Measurements from ENCODE around the gene NECAB3.

NECAB3 gene

DNA sequence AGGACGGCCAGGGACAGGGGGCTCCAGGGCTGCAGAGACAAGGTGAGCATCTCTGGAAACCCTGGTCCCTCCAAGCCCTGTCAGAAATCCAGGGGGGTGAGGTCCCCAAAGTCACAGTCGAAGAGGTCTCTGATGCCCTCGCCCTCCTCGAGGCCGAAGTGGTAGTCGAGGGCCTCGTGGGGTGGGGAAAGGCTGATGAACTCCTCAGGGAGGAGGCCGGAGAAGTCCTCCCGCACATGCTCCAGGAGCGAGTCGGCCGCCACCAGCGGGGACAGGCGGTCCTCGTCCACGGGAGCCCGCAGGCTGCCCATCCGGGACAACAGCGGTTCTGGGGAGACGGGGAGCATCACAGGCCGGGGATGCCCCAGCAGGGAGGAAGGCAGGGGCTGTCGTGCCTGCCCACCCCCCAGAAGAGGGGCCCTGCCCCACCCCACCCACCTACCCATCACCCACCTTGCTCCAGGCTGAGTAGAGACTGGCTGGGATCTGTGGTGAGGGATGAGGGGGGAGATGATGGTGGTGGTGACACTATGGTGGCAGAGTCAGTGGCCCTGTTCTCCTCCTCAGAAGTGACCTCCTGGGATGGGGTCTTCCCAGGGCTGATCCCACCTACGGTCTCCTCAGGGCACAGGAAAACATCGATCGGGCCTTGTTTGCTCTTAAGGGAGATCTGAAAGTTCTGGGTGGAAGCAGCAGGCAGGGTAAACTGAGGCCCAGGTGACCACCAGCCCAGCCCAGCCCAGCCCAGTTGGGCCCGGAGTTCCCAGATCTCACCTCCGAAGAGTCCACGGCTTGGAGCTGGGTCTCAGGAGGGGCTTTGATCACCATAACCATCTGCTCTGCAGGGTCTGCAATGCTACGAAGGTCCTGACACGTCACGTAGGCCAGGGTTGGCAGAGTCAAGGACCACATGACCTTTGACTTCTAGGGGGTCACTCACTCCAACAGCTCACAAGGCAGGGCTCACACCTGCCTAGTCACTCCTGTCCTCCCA, 2.7 kb upstream of the NECAB3 start:
- no peak for DNase-seq

DNA sequence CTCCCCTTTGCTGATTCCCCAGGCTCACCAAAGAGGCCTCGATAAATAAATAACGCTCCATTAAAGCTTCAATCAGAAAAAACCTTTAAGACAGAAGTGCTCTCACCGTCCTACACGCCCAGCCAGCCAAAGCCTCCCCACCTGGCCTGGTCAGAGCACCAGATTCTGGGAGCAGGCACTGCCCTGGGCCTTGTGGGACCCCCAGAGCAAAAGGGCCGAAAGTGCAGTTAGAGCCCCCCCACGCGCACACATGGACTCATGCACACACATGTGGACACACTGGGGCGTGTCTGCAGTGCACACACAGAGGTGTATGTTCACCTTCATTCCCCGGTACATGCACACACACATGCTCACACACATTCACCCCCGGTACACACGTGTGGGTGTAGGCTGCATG, 1.9 kb upstream of the NECAB3 start:
- no peak for DNase-seq

DNA sequence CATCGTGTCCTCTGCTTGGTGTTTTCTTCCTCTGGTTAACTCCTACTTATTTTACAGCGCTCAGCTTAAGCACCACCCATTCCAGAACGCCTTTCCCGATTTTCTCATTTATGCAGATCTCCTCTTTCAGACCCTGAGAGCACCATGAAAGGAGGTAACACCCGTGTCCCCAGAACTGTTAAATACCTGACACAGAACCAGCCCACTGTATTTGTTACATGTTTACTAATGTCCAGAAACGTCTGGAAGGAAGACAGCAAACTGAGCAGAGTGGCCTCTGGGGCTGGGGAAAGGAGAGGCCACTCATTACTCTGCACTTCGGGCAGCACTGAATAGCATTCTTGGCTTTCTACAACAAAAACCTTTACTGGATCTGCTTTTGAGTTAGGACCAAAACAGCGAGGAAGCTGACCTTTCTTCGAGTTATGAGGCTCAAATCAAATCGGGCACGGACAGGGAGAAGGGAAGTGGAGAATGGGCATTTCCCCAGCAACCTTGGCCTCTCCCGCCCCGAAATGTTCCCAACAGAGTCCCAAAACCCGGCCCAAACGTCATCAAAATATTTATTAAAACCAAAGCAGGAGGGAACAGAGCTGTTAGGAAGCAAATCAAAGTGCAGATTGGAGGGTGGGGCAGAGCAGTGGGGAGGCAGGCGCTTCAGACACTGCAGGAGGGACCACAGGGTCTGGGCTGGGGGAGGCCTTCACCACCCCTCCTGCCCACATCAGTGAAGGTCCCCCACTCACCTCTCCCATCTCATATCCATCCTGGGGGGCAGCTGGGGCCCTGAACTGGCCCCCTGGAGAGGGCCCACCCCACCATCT, 1.1 kb upstream of the NECAB3 start:
- DNase-seq: no peak

DNA sequence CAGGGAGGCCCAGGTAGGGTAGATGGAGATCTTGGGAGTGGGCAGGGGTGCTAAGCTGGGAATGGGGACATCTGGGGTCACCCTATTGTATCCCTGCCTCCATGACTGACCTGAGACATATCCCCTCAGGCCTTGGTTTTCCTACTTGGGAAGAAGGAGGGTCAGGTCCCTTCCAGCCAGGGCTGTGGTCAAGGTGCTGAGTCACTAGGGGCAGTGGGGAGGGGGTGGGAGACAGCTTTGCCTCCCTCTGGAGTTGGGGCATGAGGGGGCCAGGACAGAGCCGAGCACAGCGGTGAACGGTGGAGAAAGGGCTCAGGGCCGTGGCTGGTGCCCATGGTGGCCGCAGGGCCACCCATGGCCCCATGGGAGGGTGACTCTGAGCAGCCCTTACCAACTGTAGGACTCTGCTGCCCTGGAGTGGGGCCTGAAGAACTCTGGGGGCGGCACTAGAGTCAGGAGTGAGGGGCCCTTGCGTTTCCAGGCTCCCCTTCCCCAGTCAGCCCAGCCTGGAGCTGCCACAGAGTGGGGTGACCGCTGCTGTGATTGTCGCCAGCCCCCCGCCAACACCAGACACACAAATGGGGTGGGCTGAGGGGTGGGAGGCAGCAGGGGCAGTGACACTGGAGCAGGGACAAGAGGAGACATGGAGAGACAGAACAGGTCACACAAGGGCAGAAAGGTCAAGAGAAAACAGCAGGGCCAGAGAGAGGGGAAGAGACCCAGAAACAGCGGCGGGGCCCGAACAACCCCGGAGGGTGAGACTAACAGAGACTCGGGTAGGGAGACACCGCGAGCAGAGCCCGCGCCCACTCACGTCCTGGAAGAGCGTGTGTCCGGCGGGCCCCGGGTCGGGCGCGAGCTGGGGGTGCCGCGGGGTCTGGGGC, 576 bp downstream of the NECAB3 start:
- no peak for DNase-seq

DNA sequence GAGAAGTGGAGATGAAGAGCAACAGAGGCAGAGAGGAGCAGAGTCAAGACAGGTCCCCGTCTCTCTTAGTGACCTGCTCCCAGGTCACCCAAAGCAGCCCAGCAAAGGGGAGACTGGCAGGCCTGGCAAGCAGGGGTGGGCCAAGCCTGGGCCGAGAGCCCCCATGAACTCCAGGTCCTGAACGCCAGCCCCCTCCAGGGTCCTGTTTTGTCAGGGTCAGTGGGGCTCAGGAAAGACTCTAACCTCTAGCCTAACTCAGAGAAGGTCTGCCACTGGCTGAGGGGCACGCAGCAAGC, 1.2 kb downstream of the NECAB3 start:
- DNase-seq: no peak

DNA sequence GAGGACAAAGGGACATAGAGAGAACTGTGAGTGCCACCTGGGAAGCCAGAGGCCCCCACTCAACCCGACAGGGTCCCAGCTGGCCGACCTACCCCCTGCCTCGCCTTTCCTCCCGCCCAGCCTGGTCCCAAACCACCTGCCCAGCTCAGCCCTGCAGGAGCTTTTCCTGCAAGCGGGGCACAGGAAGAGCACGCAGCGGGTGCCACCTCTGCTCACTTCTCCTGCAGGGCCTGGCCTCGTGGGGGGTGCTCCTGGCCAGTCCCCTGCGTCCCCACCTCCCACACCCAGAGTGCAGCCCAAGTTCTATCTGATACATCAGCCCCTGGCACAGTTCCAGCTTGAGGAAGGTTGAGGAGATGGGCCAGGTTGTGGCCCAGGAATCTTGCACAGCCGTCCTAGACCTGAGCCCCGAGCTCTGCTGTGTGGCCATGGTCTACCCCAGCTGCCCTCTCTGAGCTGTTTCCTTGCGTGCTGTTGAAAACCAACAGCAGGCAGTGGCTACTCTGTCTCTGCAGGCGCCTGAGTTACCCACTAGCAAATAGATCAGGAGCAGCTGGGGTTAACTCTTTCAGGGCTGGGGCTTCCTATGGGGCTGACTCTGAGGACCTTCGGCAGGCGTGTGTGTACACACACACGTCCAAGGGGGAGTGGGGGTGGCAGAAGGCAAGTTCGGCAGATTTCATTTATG, 1.7 kb downstream of the NECAB3 start:
- no peak for DNase-seq

DNA sequence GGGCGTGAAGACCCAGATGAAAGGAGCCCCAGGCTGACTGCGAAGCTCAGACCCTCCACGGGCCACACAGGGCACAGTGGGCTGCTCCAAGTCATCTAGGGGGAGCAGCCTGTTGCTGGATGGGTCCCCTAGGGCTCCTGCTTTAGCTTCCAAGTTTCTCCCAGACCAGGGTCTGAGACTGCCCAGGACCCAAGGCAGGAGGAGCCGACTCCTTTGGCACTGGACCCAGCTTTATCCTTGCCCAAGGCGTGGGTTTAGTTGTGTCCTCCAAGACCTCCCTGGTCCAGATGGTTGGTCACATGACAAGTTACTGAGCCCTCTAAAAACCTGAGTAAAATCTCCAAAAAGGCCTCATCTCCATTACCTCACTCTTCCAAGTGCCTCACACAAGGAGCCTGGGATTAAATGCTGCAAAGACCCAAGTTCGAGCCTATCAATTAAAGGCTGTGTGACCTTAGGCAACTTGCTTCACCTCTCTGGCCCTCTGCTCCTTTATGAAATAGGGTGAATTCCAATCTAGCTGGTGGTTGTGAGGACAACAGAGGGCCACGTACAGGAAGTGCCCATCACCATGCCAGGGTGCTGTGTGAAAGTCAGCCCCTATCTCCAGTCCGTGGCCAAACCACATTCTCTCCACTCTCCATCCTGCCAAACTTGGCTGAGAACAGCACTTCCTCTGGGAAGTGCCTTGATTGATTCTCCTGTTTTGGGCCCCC, 2.5 kb downstream of the NECAB3 start:
- DNase-seq: no peak

DNA sequence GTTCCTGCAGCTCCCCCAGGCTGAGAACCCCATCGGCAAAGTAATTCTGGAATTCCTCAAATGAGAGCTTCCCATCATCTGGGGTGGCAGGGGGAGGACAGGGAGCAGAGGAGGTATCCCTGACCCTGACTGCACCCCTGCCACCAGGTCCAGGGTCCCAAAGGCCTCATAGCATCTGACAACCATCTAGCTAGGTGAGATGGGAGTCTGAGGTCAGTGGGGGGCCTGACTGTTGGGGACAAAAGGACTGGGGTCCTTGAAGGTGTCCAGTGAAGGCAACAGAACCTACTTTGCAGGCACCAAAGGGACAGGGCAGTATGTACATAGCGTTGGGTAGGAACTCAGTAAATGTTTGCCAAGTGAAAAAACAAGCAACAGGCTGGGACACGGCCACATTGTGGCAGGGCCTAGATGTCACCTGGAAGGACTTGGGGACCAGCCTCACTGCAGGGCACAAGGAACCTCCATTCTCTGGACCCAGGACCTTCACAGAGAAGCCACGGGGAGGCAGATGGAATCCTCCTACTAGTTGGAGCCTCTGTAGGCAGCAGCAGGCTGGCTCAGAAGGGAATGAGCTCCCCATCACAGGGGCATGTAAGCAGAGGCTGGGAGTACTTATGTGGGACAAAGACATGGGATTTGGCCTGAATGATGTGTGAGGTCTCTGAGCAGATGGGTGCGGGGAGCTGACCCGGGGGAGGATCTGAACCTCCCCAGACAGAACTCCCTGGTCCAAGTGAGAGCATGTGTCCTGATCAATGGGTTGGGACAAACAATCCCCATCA, 3.3 kb downstream of the NECAB3 start:
- no peak for DNase-seq

DNA sequence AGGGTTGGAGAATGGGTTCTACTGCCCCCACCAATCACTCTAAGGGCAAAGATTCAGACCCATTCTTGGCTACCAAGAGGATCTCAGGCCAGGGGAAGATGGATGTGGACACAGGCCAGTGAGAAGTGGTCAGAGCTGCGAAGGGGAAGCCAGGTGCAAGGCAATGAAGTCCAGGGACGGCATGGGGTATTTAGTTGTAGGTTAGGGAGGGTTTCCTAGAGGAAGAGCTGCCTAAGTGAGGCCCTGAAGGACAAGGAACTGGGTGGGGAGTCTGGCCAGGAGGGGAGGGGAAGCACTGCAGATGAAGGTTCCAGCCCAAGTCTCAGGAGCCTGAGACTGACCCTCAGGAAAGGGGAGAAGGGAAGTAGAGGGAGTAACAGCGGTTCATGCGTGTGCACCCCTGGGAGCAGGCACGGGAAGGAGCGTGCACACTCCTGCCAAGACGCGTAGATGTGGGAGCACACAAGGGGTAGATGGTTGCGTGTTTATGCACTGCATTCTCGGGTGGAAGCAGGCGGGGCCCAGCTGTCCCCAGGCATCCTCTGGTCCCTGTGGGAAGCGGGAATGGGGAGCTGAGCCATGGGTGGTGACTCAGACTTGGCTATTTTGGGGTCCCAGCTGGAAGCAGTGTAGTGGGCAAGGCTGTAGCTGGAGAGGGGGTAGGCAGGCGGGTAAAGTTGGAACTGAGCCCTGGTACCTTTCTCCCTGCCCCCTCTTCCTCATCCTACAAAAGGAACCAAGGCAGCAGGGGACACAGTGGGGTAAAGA, 4.2 kb downstream of the NECAB3 start:
- no peak for DNase-seq

DNA sequence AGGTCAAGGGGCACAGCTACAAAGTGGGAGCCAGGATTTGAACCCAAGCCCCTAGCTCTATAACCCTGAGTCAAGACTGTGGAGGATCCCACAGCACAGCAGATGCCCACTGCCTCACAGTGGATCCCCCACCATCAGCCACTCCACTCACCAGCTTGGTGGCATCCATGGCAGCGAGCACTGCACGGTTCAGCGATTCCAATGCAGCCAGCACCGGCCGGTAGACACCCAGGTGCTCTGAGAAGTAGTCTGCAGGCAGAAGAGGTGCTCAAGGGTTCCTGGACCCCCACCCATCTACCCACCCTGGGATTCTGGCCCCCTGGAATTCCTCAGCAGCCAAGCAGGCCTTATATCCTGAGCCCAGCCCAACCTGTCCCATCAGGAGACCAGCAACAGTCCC, 5.0 kb downstream of the NECAB3 start:
- no peak for DNase-seq

DNA sequence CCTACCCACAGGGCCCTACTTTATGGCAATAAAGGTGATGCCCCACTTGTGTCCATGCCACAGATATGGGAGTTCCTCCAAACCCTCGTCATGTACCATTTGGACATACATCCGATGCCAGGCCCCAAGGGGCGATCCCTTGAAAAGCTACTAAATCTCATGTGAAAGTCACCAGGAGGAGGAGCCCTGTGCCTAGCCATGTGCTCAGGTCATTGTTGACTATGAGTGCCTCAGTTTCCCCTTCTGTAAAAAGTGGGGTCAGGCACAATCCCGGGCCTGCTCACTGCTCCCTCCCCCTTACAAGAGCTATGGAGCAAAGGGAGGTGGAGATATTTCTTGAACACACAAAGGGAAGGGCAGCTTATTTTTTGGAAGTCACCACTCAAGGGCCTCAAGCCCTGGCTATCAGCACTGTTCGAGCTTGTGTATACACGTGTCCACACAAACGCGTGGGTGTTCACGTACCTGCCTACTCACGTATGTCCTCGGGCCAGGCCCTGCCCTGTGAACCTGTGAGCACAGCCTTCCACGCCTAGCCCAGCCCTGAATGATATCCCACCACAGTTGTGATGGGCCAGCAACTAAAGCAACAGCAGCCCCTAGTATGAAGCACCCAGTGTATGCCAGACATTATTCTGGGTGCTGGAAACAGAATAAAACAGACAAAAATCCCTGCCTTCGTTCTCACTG, 5.6 kb downstream of the NECAB3 start:
- no peak for DNase-seq

DNA sequence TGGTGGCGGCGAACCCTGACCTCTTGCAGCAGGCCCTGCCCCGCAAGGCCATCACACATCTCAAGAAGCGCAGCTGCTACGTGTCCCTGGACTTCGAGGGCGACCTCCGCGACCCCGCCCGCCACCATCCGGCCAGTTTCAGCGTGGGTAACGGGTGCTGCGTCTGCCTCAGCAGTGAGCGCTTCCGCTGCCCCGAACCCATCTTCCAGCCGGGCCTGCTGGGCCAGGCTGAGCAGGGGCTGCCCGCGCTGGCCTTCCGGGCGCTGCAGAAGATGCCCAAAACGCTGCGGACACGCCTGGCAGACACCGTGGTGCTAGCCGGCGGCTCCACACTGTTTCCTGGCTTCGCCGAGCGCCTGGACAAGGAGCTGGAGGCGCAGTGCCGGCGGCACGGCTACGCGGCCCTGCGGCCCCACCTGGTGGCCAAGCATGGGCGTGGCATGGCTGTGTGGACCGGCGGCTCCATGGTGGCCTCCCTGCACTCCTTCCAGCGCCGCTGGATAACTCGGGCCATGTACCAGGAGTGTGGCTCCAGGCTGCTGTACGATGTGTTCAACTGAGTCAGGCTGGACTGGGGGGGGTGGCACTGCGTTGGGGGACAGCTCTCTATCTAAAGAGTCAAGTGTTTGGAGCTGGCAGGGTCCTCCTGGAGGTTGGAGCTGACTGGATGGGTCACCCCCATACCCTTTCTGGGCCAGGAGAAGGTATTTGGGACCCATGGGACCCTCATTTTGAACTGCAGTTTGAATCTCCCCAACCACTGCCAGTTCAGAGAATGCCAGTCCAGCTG, 6.4 kb downstream of the NECAB3 start:
- peak; percentile 64 for DNase-seq

DNA sequence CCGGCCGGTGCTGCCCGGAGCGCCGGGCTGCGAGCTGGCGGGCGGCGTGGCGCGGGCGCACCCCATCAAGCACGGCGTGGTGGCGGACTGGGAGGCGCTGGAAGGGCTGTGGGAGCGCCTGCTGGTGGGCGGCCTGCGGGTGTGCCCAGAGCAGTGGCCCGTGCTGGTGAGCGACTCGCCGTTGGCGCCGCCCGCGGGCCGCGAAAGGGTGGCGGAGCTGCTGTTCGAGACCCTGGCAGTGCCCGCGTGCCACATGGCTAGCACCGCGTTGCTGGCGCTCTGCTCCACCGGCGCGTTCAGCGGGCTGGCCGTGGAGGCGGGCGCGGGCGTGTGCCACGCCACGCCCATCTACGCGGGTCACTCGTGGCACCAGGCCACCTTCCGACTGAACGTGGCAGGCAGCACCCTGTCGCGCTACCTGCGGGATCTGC, 7.0 kb downstream of the NECAB3 start:
- DNase-seq: peak; percentile 30

DNA sequence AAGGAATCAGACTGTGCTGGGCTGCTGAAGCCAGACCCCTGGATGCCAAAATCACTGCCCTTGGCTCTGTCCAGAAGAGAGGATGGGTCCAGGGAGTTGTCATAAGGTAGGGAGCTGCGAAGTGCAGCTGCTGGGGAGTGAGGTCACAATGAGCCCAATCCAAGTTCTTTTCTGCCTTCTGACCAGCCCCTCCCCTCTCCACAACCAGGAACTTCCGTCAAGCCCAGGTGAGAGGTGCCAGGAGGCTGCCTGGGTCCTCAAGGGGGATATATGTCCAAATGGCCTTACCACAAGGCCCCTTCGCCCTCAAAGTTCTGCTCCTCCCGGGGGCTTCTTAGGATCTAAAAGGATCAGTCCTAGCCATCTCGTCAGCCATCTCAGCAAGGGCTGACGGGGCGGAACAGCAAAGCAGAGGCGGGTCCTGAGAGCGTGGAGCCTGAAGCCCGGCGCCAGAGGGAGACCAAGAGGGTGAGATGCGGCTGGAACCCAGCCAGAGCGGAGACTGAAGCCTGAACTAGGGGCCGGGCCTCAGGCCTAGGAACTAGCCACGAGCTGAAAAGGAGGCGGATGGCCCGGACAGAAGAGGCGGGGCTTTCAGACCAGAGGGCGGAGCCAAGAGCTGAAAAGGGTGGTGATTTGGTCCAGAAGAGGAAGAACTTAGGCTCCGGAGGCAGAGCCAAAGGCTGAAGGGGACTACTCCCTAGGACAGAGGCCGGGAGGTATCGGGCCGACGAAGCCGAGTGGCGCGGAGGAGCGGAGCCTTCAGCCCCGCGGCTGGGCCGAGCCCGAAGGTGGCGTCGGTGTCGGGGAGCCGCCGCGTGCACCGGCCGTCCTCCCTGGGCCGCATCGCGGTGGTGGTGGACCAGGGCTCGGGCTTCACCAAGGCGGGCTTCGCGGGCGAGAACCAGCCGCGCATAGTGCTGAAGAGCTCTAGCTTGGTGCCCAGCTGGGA, 7.7 kb downstream of the NECAB3 start, which contains the start of gene ACTL10:
Gene ACTL10 (plus strand): TSS at position 651 of the 952 bp plus-strand sequence. CDS start 555 bp downstream, outside the sequence.
- peak; percentile 71 for DNase-seq

DNA sequence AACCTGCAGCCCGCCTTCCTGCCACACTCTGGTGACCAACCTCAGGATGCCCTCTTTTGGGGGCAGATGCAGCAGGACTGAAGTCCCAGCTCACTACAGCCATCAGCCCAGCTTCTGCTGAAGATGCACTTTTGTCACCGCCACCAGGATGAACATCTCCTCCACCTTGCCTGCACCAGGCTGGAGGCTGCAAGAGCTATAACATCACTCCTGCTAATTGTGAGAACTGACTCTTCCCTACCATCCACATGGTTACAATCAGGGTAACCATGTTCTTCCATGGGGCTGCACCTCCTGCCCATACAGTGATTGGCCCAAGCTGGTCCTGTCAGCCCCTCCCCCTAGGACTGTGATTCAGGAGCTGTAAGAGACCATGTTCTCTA, 9.5 kb downstream of the NECAB3 start:
- DNase-seq: no peak

DNA sequence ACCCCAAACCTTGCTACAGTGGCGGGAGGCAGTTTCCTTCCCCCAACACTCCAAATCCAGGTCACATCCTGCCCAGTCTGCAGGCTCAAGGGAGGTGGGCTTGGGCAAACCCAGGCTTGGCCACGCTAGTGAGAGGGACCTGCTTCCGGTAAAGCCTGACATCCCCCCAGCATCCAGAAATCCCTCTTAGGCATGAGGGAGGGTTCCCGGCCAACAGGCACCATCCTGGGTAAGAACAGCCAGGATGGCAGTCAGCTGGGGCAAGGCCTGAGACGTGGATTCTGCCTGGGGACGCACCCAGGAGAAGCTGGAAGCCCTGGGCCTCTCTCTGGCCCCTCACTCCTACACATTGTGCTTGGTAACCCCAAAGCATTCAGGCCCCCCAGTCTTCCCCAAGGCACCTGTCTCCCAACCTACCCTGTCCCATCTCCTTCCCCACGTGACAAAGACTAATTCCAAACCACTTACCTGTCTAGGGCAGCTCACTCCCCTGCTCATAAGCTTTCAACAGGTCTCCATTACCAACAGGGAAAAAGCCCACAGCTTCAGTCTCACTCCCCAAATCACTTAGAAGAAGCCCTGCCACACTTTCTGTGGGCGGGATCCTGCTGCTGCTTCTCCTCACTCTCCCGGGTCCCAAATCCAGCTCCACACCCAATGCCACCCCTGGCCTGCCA, 10.0 kb downstream of the NECAB3 start:
- DNase-seq: no peak

Data from activated T-cell treated with anti-CD3 and anti-CD28 coated beads for 4 hours (primary cell).